GM12878 (cell line): ENCODE results near the gene RNF149.

Source experiments
- FOXK2 ChIP-seq: fragments of 450-650 bp; IDR thresholded peaks from 2 replicates; pipeline ENCODE4 v1.6.1; 2017; ENCODE audit warnings: mild to moderate bottlenecking, moderate library complexity
- RAD21 ChIP-seq: IDR thresholded peaks from 2 replicates; pipeline ENCODE4 v1.6.1; 2011; ENCODE audit warnings: mild to moderate bottlenecking, low read depth, low read length, moderate library complexity; ENCODE audit not compliant: insufficient read depth
- RB1 ChIP-seq: fragments of 450-650 bp; formaldehyde crosslinking; IDR thresholded peaks from 2 replicates; pipeline ENCODE4 v1.6.1; 2017; ENCODE audit warnings: mild to moderate bottlenecking, borderline replicate concordance
- RBBP5 ChIP-seq: fragments of 200-600 bp; sonication (generic); conservative IDR thresholded peaks from 2 replicates; pipeline ENCODE4 v1.6.1; 2016
- SMAD1 ChIP-seq: fragments of 450-650 bp; IDR thresholded peaks from 2 replicates; pipeline ENCODE4 v1.6.1; 2018; ENCODE audit warnings: mild to moderate bottlenecking, low read depth; ENCODE audit not compliant: partially characterized antibody
- TF ChIP-seq, protein P1 (sequence below): fragments of 450-650 bp; IDR thresholded peaks from 2 replicates; pipeline ENCODE4 v1.6.1; 2014; ENCODE audit warnings: mild to moderate bottlenecking
- TF ChIP-seq, protein P2 (sequence below), 3 experiments: IDR thresholded peaks in 2 of 3; conservative IDR thresholded peaks in 1 of 3; 2 replicates each; pipeline ENCODE4 v1.5.1; 2011; ENCODE audit warnings: low read depth in 3 of 3, low read length in 3 of 3, mild to moderate bottlenecking in 3 of 3, control low read depth in 2 of 3, moderate library complexity in 2 of 3, inconsistent platforms in 1 of 3, mixed read lengths in 1 of 3; ENCODE audit not compliant: control insufficient read depth in 2 of 3, insufficient read depth in 1 of 3; ENCODE audit errors: extremely low read depth in 1 of 3

DNA sequence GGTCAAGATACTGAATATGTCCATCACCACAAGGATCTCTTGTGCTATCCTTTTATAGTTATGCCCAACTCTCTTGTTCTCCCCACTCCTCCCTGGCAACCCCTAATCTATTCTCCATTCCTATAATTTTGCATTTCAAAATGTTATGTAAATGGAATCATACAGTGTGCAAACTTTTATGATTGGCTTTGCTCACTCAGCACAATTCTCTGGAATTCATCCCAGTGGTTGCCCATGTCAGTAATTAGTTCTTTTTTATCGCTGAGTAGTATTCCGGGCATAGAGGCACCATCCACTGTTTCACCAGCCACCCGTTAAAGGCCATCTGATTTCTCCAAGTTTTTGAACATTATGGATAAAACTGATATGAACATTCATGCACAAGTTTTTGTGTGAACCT is 38.4 kb upstream of the RNF149 start:
- TF ChIP-seq, protein P1, sequence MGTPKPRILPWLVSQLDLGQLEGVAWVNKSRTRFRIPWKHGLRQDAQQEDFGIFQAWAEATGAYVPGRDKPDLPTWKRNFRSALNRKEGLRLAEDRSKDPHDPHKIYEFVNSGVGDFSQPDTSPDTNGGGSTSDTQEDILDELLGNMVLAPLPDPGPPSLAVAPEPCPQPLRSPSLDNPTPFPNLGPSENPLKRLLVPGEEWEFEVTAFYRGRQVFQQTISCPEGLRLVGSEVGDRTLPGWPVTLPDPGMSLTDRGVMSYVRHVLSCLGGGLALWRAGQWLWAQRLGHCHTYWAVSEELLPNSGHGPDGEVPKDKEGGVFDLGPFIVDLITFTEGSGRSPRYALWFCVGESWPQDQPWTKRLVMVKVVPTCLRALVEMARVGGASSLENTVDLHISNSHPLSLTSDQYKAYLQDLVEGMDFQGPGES = no peak
- TF ChIP-seq, protein P2, sequence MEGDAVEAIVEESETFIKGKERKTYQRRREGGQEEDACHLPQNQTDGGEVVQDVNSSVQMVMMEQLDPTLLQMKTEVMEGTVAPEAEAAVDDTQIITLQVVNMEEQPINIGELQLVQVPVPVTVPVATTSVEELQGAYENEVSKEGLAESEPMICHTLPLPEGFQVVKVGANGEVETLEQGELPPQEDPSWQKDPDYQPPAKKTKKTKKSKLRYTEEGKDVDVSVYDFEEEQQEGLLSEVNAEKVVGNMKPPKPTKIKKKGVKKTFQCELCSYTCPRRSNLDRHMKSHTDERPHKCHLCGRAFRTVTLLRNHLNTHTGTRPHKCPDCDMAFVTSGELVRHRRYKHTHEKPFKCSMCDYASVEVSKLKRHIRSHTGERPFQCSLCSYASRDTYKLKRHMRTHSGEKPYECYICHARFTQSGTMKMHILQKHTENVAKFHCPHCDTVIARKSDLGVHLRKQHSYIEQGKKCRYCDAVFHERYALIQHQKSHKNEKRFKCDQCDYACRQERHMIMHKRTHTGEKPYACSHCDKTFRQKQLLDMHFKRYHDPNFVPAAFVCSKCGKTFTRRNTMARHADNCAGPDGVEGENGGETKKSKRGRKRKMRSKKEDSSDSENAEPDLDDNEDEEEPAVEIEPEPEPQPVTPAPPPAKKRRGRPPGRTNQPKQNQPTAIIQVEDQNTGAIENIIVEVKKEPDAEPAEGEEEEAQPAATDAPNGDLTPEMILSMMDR (IDR thresholded peaks at IDR 0.05 in 2 of 3, conservative IDR thresholded peaks at IDR 0.05 in 1 of 3; ENCODE audit: control insufficient read depth in 2 of 3, extremely low read depth in 1 of 3, insufficient read depth in 1 of 3, low read depth in 3 of 3, low read length in 3 of 3) = no peak
- no peak for TF ChIP-seq SMAD1
- no peak for TF ChIP-seq RAD21
- no peak for TF ChIP-seq FOXK2
- TF ChIP-seq RB1 = no peak
- no peak for TF ChIP-seq RBBP5
